Peyer's patch (tissue), 4 donors: ENCODE data around the gene SCGB3A1.

Source experiments
- CTCF ChIP-seq, 6 experiments: fragments of 450-650 bp in 4 of 6; fragments of 200-600 bp in 2 of 6; sonication (generic) in 1 of 6; IDR thresholded peaks; one replicate each; pipeline ENCODE4 v1.5.1; 2017 to 2019; ENCODE audit warnings: antibody characterized with exemption in 6 of 6, mild to moderate bottlenecking in 3 of 6, moderate library complexity in 1 of 6
- POLR2A ChIP-seq, 2 donors: fragments of 450-650 bp; IDR thresholded peaks; one replicate each; pipeline ENCODE4 v1.5.1; 2017; ENCODE audit warnings: antibody characterized with exemption in 2 of 2, mild to moderate bottlenecking in 2 of 2, moderate library complexity in 2 of 2

GRCh38 chr5:180553530-180553929 lies 37.8 kb downstream of the SCGB3A1 start:
- no peak for TF ChIP-seq CTCF (IDR thresholded peaks at IDR 0.05)
- no peak for TF ChIP-seq POLR2A (IDR thresholded peaks at IDR 0.05)
